ENCODE results near the gene MYH14.

GRCh38 chr19:50310759-50311465, 107.5 kb downstream of the MYH14 start:
- no peak for TF ChIP-seq CTCF (IDR thresholded peaks at IDR 0.05; ENCODE audit: insufficient read depth, low read length, poor library complexity, severe bottlenecking)
- TF ChIP-seq EZH2phosphoT487 (conservative IDR thresholded peaks at IDR 0.05; ENCODE audit: low read length) = no peak
